Skeletal muscle tissue (tissue), 4 donors: Measurements from ENCODE around the gene NR1H4. TPM values are rescaled to one million over a fixed set of nuclear protein-coding genes. Genes with fewer than 3 reads are reported as not detected.

Source experiments
- H3K27ac ChIP-seq: one replicate; pipeline ENCODE4 v1.7.0; 2013; ENCODE audit warnings: mild to moderate bottlenecking, low read depth, low read length, inconsistent platforms
- H3K27me3 ChIP-seq, 3 donors: one replicate each; pipeline ENCODE4 v1.7.0; 2013; ENCODE audit warnings: low read length in 3 of 3; ENCODE audit not compliant: control insufficient read depth in 3 of 3, insufficient read depth in 3 of 3
- H3K36me3 ChIP-seq, 3 donors: one replicate each; pipeline ENCODE4 v1.7.0; 2013; ENCODE audit warnings: low read length in 3 of 3; ENCODE audit not compliant: control insufficient read depth in 3 of 3, insufficient read depth in 3 of 3
- H3K4me1 ChIP-seq, 3 donors: one replicate each; pipeline ENCODE4 v1.7.0; 2013; ENCODE audit warnings: low read length in 3 of 3, mild to moderate bottlenecking in 3 of 3; ENCODE audit not compliant: control insufficient read depth in 3 of 3, insufficient read depth in 3 of 3
- H3K4me3 ChIP-seq, 3 donors: one replicate each; pipeline ENCODE4 v1.7.0; 2013; ENCODE audit warnings: low read length in 3 of 3
- H3K9ac ChIP-seq, 3 donors: one replicate each; pipeline ENCODE4 v1.7.0; 2013; ENCODE audit warnings: low read length in 3 of 3, mild to moderate bottlenecking in 3 of 3, moderate library complexity in 2 of 3, low read depth in 1 of 3
- H3K9me3 ChIP-seq, 3 donors: one replicate each; pipeline ENCODE4 v1.7.0; 2013; ENCODE audit warnings: low read length in 3 of 3; ENCODE audit not compliant: control insufficient read depth in 3 of 3
- total RNA-seq: library from RNA; depleted of rRNA; stranded (reverse); fragments of >200 nt; gene quantifications from one replicate; pipeline ENCODE4 v1.2.3, GENCODE V29; 2014
- donor health status: Osteomylitis.

Gene NR1H4
- total RNA-seq, 1 donor from 2014 or later: not detected

DNA sequence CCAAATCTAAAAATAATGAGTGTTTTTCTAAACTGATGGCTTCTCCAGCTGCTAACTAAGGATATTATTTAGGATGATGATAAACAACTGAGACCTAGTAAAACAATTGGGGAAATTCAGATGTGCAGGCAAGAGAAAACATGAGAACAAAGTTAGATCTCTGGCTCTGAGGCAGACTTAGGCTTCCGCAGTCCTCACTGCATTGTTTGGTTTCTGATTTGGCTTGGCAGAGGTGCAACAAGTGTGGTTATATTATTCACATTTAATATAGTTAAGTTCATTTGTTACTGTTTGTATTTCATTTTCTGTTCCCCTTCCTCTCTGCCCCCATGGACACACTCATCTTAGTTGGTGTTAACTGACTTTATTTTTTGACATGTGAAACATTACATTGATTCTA is 30.2 kb upstream of the NR1H4 start:
- no peaks in the 10 kb centered on the region for H3K9me3 ChIP-seq
- no peaks in the 10 kb centered on the region for H3K4me1 ChIP-seq
- no peak overlapping the region for H3K9ac ChIP-seq
- no peaks in the 10 kb centered on the region for H3K36me3 ChIP-seq
- H3K27ac ChIP-seq: no peak overlapping the region
- H3K4me3 ChIP-seq: no peak overlapping the region
- no peaks in the 10 kb centered on the region for H3K27me3 ChIP-seq

DNA sequence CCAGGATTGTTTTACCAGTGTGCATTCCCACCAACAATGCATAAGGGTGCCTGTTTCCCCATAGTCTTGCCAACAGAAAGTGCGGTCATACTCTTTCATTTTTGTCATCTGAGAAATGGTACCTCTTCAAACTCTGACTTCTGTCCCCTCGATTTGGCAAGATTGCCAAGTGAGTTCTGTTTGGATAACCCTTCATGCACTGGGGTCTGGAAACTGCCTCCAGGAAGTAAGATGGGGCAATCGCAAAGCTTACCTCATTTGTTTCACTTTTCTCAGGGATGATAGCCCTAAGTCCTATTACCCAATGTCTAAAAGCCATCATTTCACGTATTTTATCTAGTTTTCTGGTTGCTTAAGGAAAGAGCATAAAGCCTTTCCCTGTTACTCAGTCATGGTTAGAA is 28.6 kb upstream of the NR1H4 start:
- H3K4me1 ChIP-seq: no peaks in the 10 kb centered on the region
- H3K36me3 ChIP-seq: no peaks in the 10 kb centered on the region
- no peaks in the 10 kb centered on the region for H3K9me3 ChIP-seq
- H3K27me3 ChIP-seq: no peaks in the 10 kb centered on the region
- H3K9ac ChIP-seq: no peak overlapping the region
- no peak overlapping the region for H3K27ac ChIP-seq
- no peak overlapping the region for H3K4me3 ChIP-seq

DNA sequence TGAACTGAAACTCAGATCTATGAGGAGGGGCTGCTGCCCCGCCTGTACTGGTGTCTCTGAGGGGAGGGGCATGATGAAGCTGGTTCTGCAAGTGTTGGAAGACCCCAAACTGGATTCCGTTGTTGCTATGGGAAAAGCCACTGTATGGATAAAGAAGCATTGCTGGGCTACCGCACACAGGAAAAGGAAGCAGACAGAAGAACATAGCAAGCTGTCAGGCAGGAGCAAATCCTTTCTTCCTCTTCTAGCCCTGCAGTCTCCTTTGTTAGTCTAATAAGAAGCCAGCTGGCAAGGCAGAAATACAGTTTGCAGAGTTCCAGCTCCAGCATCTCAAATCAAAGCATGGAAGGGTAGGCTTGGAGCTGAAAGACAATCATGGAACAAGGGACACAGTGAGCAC is 26.3 kb upstream of the NR1H4 start:
- no peaks in the 10 kb centered on the region for H3K36me3 ChIP-seq
- no peaks in the 10 kb centered on the region for H3K9me3 ChIP-seq
- H3K4me3 ChIP-seq: no peak overlapping the region
- peaks cover 0 to 3% (median 0%) of the 10 kb centered on the region in 3 donors for H3K27me3 ChIP-seq
- no peak overlapping the region for H3K27ac ChIP-seq
- H3K9ac ChIP-seq: no peak overlapping the region
- no peaks in the 10 kb centered on the region for H3K4me1 ChIP-seq

DNA sequence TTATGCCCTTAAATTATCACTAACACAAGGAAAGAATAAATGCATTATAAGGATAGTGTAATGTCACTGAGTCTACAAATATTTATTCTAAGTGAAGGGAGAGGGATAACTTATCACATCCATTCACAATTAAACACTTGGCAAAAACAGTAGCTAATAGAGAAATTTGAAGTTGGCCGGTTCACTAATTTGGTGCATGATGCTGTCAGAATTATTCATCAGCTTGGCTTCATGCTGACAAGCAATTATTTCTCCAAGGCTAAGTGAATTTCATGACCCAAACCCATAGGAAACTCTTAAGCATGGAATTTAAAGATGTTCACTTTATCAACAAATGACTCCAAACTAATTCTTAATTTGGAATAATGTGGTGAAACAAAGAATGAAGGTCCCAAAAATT is 25.0 kb upstream of the NR1H4 start:
- Histone ChIP-seq H3K4me3 (no peak overlapping the region), H3K9me3 (no peaks in the 10 kb centered on the region), H3K4me1 (no peaks in the 10 kb centered on the region), H3K27me3 (peaks cover 0 to 3% (median 0%) of the 10 kb centered on the region in 3 donors), H3K9ac (no peak overlapping the region), H3K36me3 (no peaks in the 10 kb centered on the region), H3K27ac (no peak overlapping the region)

DNA sequence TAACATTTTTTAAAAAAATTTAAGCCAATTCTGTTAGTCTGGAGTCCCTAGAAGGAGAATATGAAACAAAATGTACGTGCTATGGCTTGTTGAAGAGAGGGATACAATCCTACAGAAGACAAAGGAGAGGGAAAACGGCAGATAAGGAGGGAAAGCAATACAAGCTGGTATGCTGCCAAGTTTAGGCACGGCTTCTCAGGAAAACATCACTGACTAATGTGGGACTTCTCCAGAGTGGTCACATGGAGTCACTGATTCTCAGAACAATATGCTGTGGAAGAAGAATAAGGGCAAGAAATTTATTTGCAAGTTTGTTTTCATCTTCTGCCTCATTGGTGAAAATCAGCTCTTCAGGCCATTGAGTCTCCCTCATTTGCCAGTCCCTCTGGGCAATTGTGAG is 22.9 kb upstream of the NR1H4 start:
- Histone ChIP-seq H3K4me1 (no peaks in the 10 kb centered on the region), H3K27ac (no peak overlapping the region), H3K36me3 (no peaks in the 10 kb centered on the region), H3K27me3 (peaks cover 0 to 3% (median 0%) of the 10 kb centered on the region in 3 donors), H3K4me3 (no peak overlapping the region), H3K9ac (no peak overlapping the region), H3K9me3 (no peaks in the 10 kb centered on the region)

DNA sequence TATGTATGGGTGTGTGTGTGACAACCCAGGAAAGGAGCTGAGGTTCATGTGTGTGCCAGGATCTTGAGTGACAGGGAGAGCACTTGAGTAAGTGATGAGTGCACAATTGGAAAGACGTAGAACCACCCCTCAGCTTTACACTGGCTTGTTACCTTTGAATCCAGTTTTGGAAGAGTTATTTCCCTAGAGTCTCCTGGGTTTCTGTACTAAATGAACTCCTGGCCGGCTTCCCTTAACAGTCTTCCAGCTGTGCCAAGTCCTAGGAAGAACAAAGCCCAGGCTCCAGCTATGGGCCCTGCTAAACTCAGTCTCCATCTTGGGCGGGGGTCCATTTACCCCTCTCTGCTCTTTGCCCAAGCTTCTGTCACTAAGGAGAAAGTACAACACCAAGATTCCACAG is 19.7 kb upstream of the NR1H4 start:
- no peaks in the 10 kb centered on the region for H3K36me3 ChIP-seq
- no peaks in the 10 kb centered on the region for H3K4me1 ChIP-seq
- H3K27me3 ChIP-seq: peaks cover 0 to 3% (median 0%) of the 10 kb centered on the region in 3 donors
- no peak overlapping the region for H3K4me3 ChIP-seq
- no peak overlapping the region for H3K27ac ChIP-seq
- no peaks in the 10 kb centered on the region for H3K9me3 ChIP-seq
- H3K9ac ChIP-seq: no peak overlapping the region

DNA sequence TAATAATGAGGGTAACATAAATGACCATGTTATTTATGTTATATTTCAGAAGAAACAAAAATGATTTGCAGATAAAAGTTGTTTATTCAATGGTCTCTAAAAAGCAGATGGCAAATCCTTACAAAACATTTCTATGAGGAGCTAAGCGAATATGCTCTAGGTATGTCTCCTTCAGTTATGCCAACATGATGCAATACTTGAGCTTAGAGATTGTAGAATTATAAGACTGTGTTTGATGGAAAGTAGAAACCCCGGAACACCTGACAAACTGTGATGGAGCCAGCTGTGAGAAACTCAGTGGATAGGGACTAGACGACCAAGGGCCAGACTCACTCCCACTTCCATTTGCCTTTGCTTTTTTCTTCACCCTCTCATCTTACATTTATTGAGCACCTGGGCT is 17.8 kb upstream of the NR1H4 start:
- no peaks in the 10 kb centered on the region for H3K9me3 ChIP-seq
- H3K27me3 ChIP-seq: peaks cover 0 to 3% (median 0%) of the 10 kb centered on the region in 3 donors
- H3K36me3 ChIP-seq: no peaks in the 10 kb centered on the region
- no peak overlapping the region for H3K9ac ChIP-seq
- no peak overlapping the region for H3K4me3 ChIP-seq
- H3K27ac ChIP-seq: no peak overlapping the region
- H3K4me1 ChIP-seq: no peaks in the 10 kb centered on the region

DNA sequence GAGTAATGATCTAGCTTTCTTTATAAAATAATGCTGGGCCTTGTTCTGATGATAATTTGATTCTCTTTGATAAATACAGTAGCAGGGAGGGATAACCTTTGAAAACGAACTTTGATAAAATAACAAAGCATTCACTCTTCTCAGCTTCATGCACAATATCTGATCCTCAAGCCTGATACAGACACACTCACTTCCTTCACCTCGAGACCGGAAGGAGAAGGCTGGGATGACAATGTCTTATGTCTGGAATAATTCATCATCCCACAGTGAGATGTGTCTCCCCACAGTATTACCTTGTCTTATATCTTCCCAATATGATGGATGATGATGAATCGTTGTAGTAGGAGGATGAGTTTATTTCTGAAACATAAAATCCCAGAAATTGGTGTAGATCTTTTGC is 15.5 kb upstream of the NR1H4 start:
- no peaks in the 10 kb centered on the region for H3K4me1 ChIP-seq
- H3K4me3 ChIP-seq: no peak overlapping the region
- no peaks in the 10 kb centered on the region for H3K36me3 ChIP-seq
- no peaks in the 10 kb centered on the region for H3K27me3 ChIP-seq
- no peaks in the 10 kb centered on the region for H3K9me3 ChIP-seq
- H3K27ac ChIP-seq: no peak overlapping the region
- H3K9ac ChIP-seq: no peak overlapping the region

DNA sequence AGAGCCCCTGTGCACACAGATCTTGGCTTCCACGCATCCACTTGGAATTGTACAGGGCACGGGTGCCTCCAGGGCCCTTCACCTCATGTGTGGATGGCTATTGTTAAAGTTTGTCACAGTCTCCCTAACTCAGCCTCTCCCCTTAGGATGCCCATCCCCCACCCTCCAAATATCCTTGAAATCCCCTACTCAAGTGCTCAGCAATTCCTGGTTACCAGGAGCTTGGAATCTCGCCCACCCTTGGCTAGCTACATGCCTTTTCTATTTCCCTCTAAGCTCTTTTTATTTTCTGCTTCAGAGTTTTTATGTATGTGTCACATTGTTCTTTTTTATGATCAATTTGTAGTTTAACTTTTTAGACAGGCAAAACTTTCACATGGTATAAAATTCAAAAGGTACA is 13.0 kb upstream of the NR1H4 start:
- Histone ChIP-seq H3K4me1 (no peaks in the 10 kb centered on the region), H3K27me3 (no peaks in the 10 kb centered on the region), H3K9me3 (no peaks in the 10 kb centered on the region), H3K4me3 (no peak overlapping the region), H3K27ac (no peak overlapping the region), H3K36me3 (no peaks in the 10 kb centered on the region), H3K9ac (no peak overlapping the region)

DNA sequence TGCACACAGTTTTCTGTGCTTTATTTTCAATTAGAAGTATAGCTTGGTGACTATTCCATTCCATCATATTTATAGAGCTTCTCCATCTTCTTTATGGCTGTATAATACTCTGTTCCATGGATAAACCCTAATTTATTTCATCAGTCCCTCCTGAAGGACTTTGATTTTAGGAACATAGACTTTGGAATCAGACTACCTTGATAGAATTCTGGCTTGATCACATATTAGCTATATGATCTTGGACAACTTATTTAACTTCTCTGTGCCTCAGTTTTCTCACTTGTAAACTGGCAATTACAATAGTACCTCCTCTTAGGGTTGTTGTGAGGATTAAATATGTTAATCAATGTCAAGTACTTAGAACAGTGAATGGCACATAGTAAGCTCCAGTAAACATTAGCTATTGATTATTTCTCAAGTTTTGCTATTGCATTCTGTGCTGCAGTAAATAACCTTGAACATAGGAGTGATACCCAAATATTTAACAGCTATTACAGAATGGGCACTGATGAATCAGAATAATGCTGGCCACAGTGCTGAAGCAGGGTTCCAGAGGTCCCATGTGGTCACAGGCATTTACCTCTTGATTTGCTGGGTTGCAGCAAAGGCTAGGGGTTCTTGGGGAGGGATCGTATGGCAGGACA is 12.2 kb upstream of the NR1H4 start:
- Histone ChIP-seq H3K9me3 (no peaks in the 10 kb centered on the region), H3K27me3 (no peaks in the 10 kb centered on the region), H3K27ac (no peak overlapping the region), H3K4me3 (no peak overlapping the region), H3K36me3 (no peaks in the 10 kb centered on the region), H3K9ac (no peak overlapping the region), H3K4me1 (no peaks in the 10 kb centered on the region)
